ENCODE data around the gene MED16.
"Not testable (repeated sequence)": the region's sequence is repeated elsewhere in the genome, so short reads cannot be mapped to it uniquely, and the experiment has no call there.

Gene MED16

GRCh38 chr19:823565-824121, 69.3 kb downstream of the MED16 start:
- DNase-seq = no peak

GRCh38 chr19:821825-822503, 71.0 kb downstream of the MED16 start, which contains the start of gene PLPPR3:
Gene PLPPR3, minus strand, starts transcription at chr19:821955. Its CDS starts 396 bp downstream, at chr19:821559.
- no peak for DNase-seq

- no peak for DNase-seq
These were observed 71.7 kb downstream of the MED16 start for GRCh38 chr19:821231-821824.

GRCh38 chr19:820212-820611, 72.8 kb downstream of the MED16 start:
- DNase-seq = not testable (repeated sequence)

Data from activated CD4-positive, alpha-beta T cell treated with anti-CD3 and anti-CD28 coated beads for 48 hours (primary cell).